Vagina (tissue), 2 donors: ENCODE results near the gene CRACDL. TPM values are rescaled to one million over a fixed set of nuclear protein-coding genes. Genes with fewer than 3 reads are reported as not detected.

ENCODE experiments used
- DNase-seq, 2 donors: peaks; one replicate each; pipeline ENCODE4 v3.0.0-alpha.2; 2017; ENCODE audit errors: extremely low spot score in 2 of 2
- H3K27ac ChIP-seq: fragments of 200-600 bp; sonication (generic); one replicate; pipeline ENCODE4 v1.5.1; 2019
- H3K27me3 ChIP-seq: fragments of 200-600 bp; sonication (generic); one replicate; pipeline ENCODE4 v1.5.1; 2019
- H3K36me3 ChIP-seq, 2 donors: fragments of 200-600 bp; sonication (generic); one replicate each; pipeline ENCODE4 v1.5.1; 2017 to 2019
- H3K4me1 ChIP-seq: fragments of 200-600 bp; sonication (generic); one replicate; pipeline ENCODE4 v1.5.1; 2019
- H3K4me3 ChIP-seq, 2 donors: fragments of 200-600 bp; sonication (generic); 1 replicate in 1 of 2; 2 replicates in 1 of 2; pipeline ENCODE4 v1.5.1; 2016 to 2019
- H3K9me3 ChIP-seq: fragments of 200-600 bp; sonication (generic); one replicate; pipeline ENCODE4 v1.5.1; 2019
- CTCF ChIP-seq, 3 experiments: fragments of 450-650 bp in 2 of 3; fragments of 200-600 bp in 1 of 3; sonication (generic) in 1 of 3; IDR thresholded peaks; one replicate each; pipeline ENCODE4 v1.5.1; 2017 to 2019; ENCODE audit warnings: antibody characterized with exemption in 3 of 3, mild to moderate bottlenecking in 2 of 3, moderate library complexity in 2 of 3
- POLR2A ChIP-seq, 2 donors: fragments of 450-650 bp; IDR thresholded peaks; one replicate each; pipeline ENCODE4 v1.6.1; 2017; ENCODE audit warnings: antibody characterized with exemption in 2 of 2, mild to moderate bottlenecking in 2 of 2, moderate library complexity in 2 of 2
- POLR2AphosphoS5 ChIP-seq, 2 donors: sonication (generic); formaldehyde crosslinking; IDR thresholded peaks; one replicate each; pipeline ENCODE4 v1.9.0; 2017; ENCODE audit warnings: antibody characterized with exemption in 2 of 2, mild to moderate bottlenecking in 2 of 2, low read depth in 1 of 2; ENCODE audit not compliant: insufficient read depth in 1 of 2
- intact Hi-C: fragments of 100-400 bp; cut with DNase I; formaldehyde crosslinking; loops from one replicate; pipeline ENCODE4 v1.15.1; 2023
- total RNA-seq: library from RNA; depleted of rRNA; stranded (reverse); fragments of >200 nt; gene quantifications from one replicate; pipeline ENCODE4 v1.2.3, GENCODE V29; 2016

Gene CRACDL
- total RNA-seq, 1 donor from 2014 or later: 6.4 TPM

- TF ChIP-seq POLR2AphosphoS5 (IDR thresholded peaks at IDR 0.05; ENCODE audit: insufficient read depth in 1 of 2, low read depth in 1 of 2) (no peak), POLR2A (IDR thresholded peaks at IDR 0.05) (no peak), CTCF (IDR thresholded peaks at IDR 0.05) (no peak)
- Histone ChIP-seq H3K27ac (no peak overlapping the region), H3K9me3 (no peaks in the 10 kb centered on the region), H3K27me3 (no peaks in the 10 kb centered on the region), H3K36me3 (no peaks in the 10 kb centered on the region), H3K4me1 (peaks cover 18% of the 10 kb centered on the region), H3K4me3 (no peak overlapping the region)
- intact Hi-C loops: no loop called here
- no peak for DNase-seq
Measured at GRCh38 chr2:98825858-98826257, 110.2 kb downstream of the CRACDL start.

GRCh38 chr2:98825404-98825803 lies 110.6 kb downstream of the CRACDL start:
- Histone ChIP-seq H3K36me3 (no peaks in the 10 kb centered on the region), H3K27me3 (no peaks in the 10 kb centered on the region), H3K4me3 (no peak overlapping the region), H3K27ac (no peak overlapping the region), H3K4me1 (peaks cover 18% of the 10 kb centered on the region), H3K9me3 (no peaks in the 10 kb centered on the region)
- intact Hi-C loops: no loop called here
- DNase-seq: no peak
- TF ChIP-seq POLR2A (IDR thresholded peaks at IDR 0.05): no peak
- no peak for TF ChIP-seq CTCF (IDR thresholded peaks at IDR 0.05)
- TF ChIP-seq POLR2AphosphoS5 (IDR thresholded peaks at IDR 0.05; ENCODE audit: insufficient read depth in 1 of 2, low read depth in 1 of 2): no peak

GRCh38 chr2:98825020-98825350 lies 111.0 kb downstream of the CRACDL start:
- TF ChIP-seq POLR2AphosphoS5 (IDR thresholded peaks at IDR 0.05; ENCODE audit: insufficient read depth in 1 of 2, low read depth in 1 of 2): no peak
- no peak for TF ChIP-seq POLR2A (IDR thresholded peaks at IDR 0.05)
- TF ChIP-seq CTCF (IDR thresholded peaks at IDR 0.05): no peak
- Histone ChIP-seq H3K9me3 (no peaks in the 10 kb centered on the region), H3K36me3 (no peaks in the 10 kb centered on the region), H3K4me1 (peaks cover 18% of the 10 kb centered on the region), H3K27ac (no peak overlapping the region), H3K4me3 (no peak overlapping the region), H3K27me3 (no peaks in the 10 kb centered on the region)
- intact Hi-C loops: no loop called here
- DNase-seq: no peak

GRCh38 chr2:98824256-98825019 lies 111.6 kb downstream of the CRACDL start:
- Histone ChIP-seq H3K4me1 (peaks cover 18% of the 10 kb centered on the region), H3K36me3 (no peaks in the 10 kb centered on the region), H3K27me3 (no peaks in the 10 kb centered on the region), H3K27ac (no peak overlapping the region), H3K4me3 (no peak overlapping the region), H3K9me3 (no peaks in the 10 kb centered on the region)
- intact Hi-C loops: no loop called here
- TF ChIP-seq CTCF (IDR thresholded peaks at IDR 0.05) (no peak), POLR2A (IDR thresholded peaks at IDR 0.05) (no peak), POLR2AphosphoS5 (IDR thresholded peaks at IDR 0.05; ENCODE audit: insufficient read depth in 1 of 2, low read depth in 1 of 2) (no peak)
- no peak for DNase-seq
